Central memory CD8-positive, alpha-beta T cell (primary cell): ENCODE measurements around the gene UNG.

Experiments used
- ATAC-seq: fragments of 150-1000 bp; cut with Tn5 transposase; replicated peaks from 2 replicates; pipeline ENCODE4 v1.10.0; 2022; ENCODE audit warnings: mild to moderate bottlenecking, moderate FRiP score, moderate number of reproducible peaks; ENCODE audit not compliant: poor library complexity, severe bottlenecking; ENCODE audit errors: extremely low read depth
- DNase-seq, 2 donors: peaks; one replicate each; pipeline ENCODE4 v3.0.0; 2021; ENCODE audit warnings: low spot score in 2 of 2
- H3K27ac Mint-ChIP-seq: one replicate; pipeline ENCODE4 v1.8.0; 2022; ENCODE audit warnings: low read depth, mild to moderate bottlenecking, moderate library complexity, mixed read lengths
- H3K27me3 Mint-ChIP-seq: one replicate; pipeline ENCODE4 v1.8.0; 2022; ENCODE audit warnings: mixed read lengths
- H3K36me3 Mint-ChIP-seq: one replicate; pipeline ENCODE4 v1.8.0; 2022; ENCODE audit warnings: mild to moderate bottlenecking, moderate library complexity, mixed read lengths; ENCODE audit not compliant: insufficient read depth
- H3K4me1 Mint-ChIP-seq: one replicate; pipeline ENCODE4 v1.8.0; 2022; ENCODE audit warnings: mixed read lengths
- H3K4me3 Mint-ChIP-seq: one replicate; pipeline ENCODE4 v1.8.0; 2022; ENCODE audit warnings: mild to moderate bottlenecking, moderate library complexity, mixed read lengths
- H3K9me3 Mint-ChIP-seq: one replicate; pipeline ENCODE4 v1.8.0; 2022; ENCODE audit warnings: mixed read lengths

Gene UNG

DNA sequence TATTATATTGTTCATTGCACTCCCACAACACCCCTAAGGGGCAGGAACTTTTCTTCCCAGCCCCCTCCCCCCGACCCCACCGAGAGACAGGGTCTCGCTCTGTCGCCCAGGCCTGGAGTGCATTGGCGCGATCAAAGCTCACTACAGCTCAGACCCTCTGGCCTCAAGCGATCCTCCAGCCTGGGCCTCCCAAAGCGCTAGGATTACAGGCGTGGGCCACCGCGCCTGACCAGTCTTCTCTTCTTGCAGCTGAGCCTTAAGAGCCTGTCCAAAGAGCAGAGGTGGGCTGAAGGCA lies 310 bp upstream of the UNG start:
- Mint-ChIP-seq H3K9me3 (no peaks in the 10 kb centered on the region), H3K4me3 (peak overlapping the region; percentile 84), H3K4me1 (peaks cover 58% of the 10 kb centered on the region), H3K27ac (no peak overlapping the region), H3K36me3 (peaks cover 19% of the 10 kb centered on the region), H3K27me3 (no peaks in the 10 kb centered on the region)
- DNase-seq (no peak), ATAC-seq (no peak)

DNA sequence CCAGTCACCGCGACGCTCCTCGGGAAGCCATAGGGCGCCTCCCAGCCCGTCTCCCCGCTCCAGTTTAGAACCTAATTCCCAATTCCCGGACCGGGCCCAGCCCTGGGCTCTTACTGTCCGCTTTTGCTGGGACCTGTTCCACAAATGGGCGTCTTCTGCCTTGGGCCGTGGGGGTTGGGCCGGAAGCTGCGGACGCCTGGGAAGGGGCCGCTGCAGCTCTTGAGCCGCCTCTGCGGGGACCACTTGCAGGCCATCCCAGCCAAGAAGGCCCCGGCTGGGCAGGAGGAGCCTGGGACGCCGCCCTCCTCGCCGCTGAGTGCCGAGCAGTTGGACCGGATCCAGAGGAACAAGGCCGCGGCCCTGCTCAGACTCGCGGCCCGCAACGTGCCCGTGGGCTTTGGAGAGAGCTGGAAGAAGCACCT lies 797 bp downstream of the UNG start:
- Mint-ChIP-seq H3K27ac (peak overlapping the region; percentile 61), H3K27me3 (no peaks in the 10 kb centered on the region)

DNA sequence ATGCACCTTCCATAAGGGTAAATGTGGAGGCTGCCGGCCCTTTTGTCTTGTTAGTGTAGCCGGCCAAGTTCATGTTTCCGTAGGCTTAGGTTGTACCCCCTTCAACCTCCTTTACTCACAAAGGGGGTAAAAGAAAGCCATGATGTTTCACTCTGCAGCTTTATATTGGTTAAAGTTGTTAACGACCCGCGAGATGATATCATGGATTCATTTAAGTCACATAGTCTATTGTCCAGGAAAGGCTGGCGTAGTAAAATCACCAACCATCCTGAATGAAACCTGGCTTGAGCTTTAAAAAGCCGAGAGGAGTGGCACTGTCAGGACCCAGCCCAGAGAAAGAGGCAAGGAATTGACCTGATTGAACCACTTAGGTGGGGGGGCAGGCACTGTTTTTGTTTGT lies 1.3 kb downstream of the UNG start:
- ATAC-seq (no peak), DNase-seq (no peak)
- Mint-ChIP-seq H3K9me3 (no peaks in the 10 kb centered on the region), H3K4me1 (peaks cover 42% of the 10 kb centered on the region), H3K36me3 (peaks cover 19% of the 10 kb centered on the region), H3K27ac (peak overlapping the region; percentile 61), H3K4me3 (peak overlapping the region; percentile 84), H3K27me3 (no peaks in the 10 kb centered on the region)

More for the DNA sequence above, 797 bp downstream of the UNG start:
- ATAC-seq (peak; percentile 16), DNase-seq (peak in 1 of 2 donors; percentile 21)
- Mint-ChIP-seq H3K4me1 (peaks cover 47% of the 10 kb centered on the region), H3K9me3 (no peaks in the 10 kb centered on the region), H3K36me3 (peaks cover 23% of the 10 kb centered on the region), H3K4me3 (peak overlapping the region; percentile 84)

DNA sequence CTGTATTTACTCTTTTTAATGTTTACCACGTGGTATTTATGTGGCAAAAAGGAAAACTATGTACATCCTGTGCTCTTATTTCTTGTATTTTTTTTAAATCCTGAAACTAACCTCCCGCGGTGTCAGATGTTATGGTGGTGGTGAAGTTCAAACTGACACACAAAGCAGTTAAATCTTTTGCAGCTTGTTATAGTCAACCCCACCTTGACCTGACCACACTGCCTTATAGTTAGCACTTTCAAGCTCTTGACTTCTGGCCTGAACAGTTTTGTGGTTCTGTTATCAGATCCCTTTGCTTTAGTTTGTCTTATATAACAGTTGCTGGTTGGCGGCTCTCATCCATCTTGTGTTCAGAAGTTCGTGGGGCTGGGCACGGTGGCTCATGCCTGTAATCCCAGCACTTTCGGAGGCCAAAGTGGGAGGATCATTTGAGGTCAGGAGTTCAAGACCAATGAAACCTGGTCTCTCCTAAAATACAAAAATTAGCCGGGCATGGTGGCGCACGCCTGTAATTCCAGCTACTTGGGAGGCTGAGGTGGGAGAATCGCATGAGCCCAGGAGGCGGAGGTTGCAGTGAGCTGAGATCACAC lies 2.1 kb downstream of the UNG start:
- DNase-seq (no peak), ATAC-seq (no peak)
- peak overlapping the region; percentile 61 for H3K27ac Mint-ChIP-seq
- H3K9me3 Mint-ChIP-seq, result no peaks in the 10 kb centered on the region
- H3K4me3 Mint-ChIP-seq, result peak overlapping the region; percentile 84
- H3K27me3 Mint-ChIP-seq, result no peaks in the 10 kb centered on the region
- peaks cover 23% of the 10 kb centered on the region for H3K36me3 Mint-ChIP-seq
- H3K4me1 Mint-ChIP-seq, result peaks cover 33% of the 10 kb centered on the region

DNA sequence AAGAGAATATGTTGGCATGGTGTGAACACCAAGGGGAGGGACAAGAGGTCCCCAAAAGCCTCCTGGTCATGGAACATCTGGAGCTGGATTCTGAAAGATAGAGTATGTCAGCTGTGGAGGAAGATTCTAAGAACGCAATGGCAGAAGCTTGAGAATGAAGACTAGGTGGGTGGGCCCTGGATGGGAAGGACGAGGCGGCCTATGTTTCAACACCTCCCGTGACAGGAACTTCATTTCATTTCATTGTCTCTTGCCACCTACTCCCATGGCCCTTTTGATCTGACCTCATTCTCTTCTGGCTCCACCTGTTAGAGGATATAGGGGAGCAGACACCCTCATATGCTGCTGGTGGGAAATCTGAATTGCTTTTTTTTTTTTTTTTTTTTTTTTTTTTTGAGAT lies 3.3 kb downstream of the UNG start:
- no peak for ATAC-seq
- H3K27me3 Mint-ChIP-seq, result no peaks in the 10 kb centered on the region
- no peak overlapping the region for H3K27ac Mint-ChIP-seq
- no peak overlapping the region for H3K4me3 Mint-ChIP-seq
- no peak for DNase-seq
- peaks cover 30% of the 10 kb centered on the region for H3K36me3 Mint-ChIP-seq
- peaks cover 33% of the 10 kb centered on the region for H3K4me1 Mint-ChIP-seq
- H3K9me3 Mint-ChIP-seq, result no peaks in the 10 kb centered on the region

DNA sequence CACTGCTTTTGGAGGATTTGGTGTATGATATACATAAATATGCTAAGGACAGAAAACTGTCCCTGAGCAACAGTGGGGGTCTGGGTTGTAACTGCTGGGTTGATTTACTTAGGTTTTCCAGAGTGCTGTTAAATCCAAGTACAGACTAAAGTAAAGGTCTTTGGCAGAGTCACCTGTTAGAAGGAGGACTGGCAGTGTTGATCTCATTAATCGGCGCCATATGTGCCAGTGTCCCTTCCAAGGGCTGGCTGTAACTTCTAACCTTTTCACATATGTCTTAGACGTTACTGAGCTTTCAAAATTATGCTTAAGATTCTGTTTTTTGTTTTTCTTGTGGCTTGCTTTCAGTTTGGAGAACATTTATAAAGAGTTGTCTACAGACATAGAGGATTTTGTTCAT lies 5.1 kb downstream of the UNG start:
- Mint-ChIP-seq H3K27me3 (no peaks in the 10 kb centered on the region), H3K36me3 (peaks cover 36% of the 10 kb centered on the region), H3K4me1 (peaks cover 33% of the 10 kb centered on the region), H3K9me3 (no peaks in the 10 kb centered on the region), H3K4me3 (no peak overlapping the region), H3K27ac (no peak overlapping the region)
- DNase-seq (no peak), ATAC-seq (no peak)

DNA sequence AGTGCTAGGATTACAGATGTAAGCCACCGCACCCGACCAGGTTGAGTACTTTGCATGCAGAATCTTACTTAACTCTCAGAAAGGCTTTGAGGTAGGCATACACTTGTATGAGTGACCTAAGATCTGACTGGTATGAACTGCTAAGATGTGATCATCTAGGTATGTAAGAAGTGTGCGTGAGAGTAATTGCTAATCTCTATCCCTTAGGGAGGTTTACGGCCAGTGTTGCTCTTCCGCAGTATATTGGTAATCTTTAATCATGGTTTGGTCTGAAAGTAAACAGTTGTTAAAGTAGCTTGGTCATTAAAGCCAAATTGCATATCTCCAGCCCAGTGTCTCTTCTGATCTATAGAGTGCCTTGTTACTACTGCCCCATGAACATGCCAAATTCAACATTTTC lies 7.8 kb downstream of the UNG start:
- Mint-ChIP-seq H3K4me1 (peaks cover 7% of the 10 kb centered on the region), H3K27me3 (no peaks in the 10 kb centered on the region), H3K9me3 (no peaks in the 10 kb centered on the region), H3K4me3 (no peak overlapping the region), H3K27ac (no peak overlapping the region), H3K36me3 (peaks cover 36% of the 10 kb centered on the region)
- DNase-seq (no peak), ATAC-seq (no peak)

DNA sequence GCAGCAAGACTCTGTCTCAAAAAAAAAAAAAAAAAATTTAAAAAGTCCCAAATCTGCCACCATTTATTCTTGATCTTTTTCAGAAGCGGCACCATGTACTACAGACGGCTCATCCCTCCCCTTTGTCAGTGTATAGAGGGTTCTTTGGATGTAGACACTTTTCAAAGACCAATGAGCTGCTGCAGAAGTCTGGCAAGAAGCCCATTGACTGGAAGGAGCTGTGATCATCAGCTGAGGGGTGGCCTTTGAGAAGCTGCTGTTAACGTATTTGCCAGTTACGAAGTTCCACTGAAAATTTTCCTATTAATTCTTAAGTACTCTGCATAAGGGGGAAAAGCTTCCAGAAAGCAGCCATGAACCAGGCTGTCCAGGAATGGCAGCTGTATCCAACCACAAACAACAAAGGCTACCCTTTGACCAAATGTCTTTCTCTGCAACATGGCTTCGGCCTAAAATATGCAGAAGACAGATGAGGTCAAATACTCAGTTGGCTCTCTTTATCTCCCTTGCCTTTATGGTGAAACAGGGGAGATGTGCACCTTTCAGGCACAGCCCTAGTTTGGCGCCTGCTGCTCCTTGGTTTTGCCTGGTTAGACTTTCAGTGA lies 12.5 kb downstream of the UNG start:
- Mint-ChIP-seq H3K27ac (peak overlapping the region; percentile 44), H3K4me3 (no peak overlapping the region), H3K9me3 (no peaks in the 10 kb centered on the region), H3K4me1 (peaks cover 10% of the 10 kb centered on the region), H3K36me3 (peaks cover 25% of the 10 kb centered on the region), H3K27me3 (no peaks in the 10 kb centered on the region)
- no peak for DNase-seq
- ATAC-seq, result no peak

DNA sequence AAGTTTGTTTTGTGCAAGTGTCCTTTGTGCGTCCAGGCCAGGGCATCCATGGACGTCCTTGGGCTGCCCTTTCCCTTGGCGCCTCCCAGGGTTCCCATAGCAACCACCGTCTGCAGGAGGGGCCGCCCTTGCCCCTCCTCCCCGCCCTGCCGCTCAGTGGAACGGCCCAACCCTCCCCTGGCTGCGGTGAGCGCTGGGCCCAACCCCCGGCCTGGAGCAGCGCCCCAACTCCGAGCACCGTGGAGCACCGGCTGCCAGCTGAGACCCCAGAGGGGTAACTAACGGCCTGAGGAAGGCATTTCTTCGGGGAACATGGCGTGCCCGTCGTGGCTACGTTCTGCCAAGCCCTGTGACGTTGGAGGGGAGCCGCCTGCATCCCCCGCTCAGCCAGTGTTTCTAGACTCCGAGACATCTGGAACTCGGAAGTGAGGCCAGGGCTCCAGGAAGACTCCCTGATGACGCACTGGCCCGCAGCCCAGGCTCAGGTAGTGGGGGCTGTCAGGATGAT lies 13.6 kb downstream of the UNG start:
- ATAC-seq (peak; percentile 69), DNase-seq (no peak)
- peak overlapping the region; percentile 69 for H3K4me3 Mint-ChIP-seq
- no peaks in the 10 kb centered on the region for H3K9me3 Mint-ChIP-seq
- peaks cover 15% of the 10 kb centered on the region for H3K4me1 Mint-ChIP-seq
- peak overlapping the region; percentile 44 for H3K27ac Mint-ChIP-seq
- peaks cover 18% of the 10 kb centered on the region for H3K36me3 Mint-ChIP-seq
- H3K27me3 Mint-ChIP-seq, result no peaks in the 10 kb centered on the region

DNA sequence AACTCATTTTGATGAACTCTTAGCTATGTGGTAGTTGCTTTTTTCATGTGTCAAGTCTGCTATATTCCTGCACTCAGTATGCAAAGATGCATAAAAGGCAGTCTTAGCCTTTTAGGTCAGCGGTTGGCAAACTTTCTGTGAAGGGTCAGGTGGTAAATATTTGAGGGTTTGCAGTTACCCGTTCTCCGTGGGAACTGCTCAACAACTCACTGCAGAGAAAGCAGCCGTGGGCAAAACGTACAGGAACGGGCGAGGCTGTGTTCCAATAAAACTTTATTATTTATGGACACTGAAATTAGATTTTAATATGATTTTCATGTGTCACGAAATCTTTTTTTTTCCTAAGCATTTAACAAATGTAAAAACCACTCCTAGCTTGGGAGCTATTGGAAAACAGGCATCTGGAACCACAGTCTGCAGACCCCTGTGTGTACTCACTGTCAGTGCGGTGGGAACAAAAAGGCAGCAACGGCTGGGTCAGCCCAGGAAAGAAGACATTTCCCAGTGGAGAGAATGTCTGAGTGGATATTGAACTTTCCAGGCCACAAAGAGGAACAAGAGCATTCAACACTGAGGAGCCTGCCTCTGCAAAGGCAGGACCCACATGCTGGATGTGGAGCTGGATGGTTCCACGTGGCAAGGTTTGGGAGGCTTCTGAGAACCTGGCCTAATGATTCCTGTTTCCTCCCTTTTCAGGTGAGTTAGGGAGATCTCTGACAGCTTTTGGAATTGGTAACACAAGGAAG lies 15.5 kb downstream of the UNG start:
- H3K9me3 Mint-ChIP-seq, result no peaks in the 10 kb centered on the region
- no peaks in the 10 kb centered on the region for H3K27me3 Mint-ChIP-seq
- peaks cover 15% of the 10 kb centered on the region for H3K4me1 Mint-ChIP-seq
- H3K27ac Mint-ChIP-seq, result no peak overlapping the region
- DNase-seq (no peak), ATAC-seq (no peak)
- H3K36me3 Mint-ChIP-seq, result peaks cover 9% of the 10 kb centered on the region
- no peak overlapping the region for H3K4me3 Mint-ChIP-seq

DNA sequence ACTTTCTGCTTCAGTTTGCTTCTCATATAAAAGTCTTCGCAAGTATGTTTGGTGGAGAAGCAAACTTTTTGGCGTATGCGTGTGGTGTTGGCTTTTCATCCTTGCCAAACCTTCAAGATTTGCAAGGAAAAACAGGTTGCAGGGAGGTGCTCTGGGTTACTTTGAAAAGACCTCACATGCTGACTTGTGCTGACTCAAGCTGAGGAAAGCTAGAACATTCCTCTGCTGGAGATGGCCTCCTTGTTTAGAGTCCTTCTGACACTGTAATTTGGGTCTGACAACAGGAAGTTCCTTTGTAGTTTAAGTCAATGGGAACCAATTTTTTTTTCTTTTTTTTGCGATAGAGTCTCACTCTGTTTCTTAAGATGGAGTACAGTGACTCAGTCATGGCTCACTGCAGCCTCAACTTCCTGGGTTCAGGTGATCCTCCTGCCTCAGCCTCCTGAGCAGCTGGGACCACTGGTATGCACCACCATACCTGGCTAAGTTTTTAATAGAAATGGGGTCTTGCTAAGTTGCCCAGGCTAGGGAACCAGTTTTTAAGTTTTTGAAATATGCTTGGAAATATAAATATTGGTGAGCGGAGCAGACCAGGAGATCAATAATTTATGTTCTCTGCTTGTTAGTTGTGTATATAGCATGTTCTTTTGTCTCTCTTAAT lies 16.4 kb downstream of the UNG start:
- Mint-ChIP-seq H3K36me3 (peaks cover 6% of the 10 kb centered on the region), H3K27ac (no peak overlapping the region), H3K27me3 (no peaks in the 10 kb centered on the region), H3K4me3 (no peak overlapping the region), H3K4me1 (peaks cover 15% of the 10 kb centered on the region), H3K9me3 (no peaks in the 10 kb centered on the region)
- ATAC-seq, result no peak
- no peak for DNase-seq

DNA sequence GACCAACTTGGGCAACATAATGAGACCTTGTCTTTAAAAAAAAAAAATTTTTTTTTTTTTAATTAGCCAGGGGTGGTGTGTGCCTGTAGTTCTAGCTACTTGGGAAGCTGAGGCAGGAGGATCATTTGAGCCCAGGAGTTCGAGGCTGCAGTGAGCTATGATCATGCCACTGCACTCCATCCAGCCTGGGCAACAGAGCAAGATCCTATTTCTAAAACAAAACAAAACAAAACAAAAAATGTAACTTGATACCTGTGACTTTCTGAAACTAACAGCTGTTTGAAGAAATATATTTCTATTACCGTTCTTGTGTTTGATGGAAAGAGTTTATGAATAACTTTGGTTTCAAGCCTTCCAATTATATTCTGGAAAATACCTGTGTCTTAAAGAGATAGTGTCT lies 17.2 kb downstream of the UNG start:
- H3K4me3 Mint-ChIP-seq, result no peak overlapping the region
- no peak for DNase-seq
- peaks cover 6% of the 10 kb centered on the region for H3K36me3 Mint-ChIP-seq
- H3K27ac Mint-ChIP-seq, result no peak overlapping the region
- ATAC-seq, result no peak
- H3K4me1 Mint-ChIP-seq, result peaks cover 15% of the 10 kb centered on the region
- H3K9me3 Mint-ChIP-seq, result no peaks in the 10 kb centered on the region
- no peaks in the 10 kb centered on the region for H3K27me3 Mint-ChIP-seq

DNA sequence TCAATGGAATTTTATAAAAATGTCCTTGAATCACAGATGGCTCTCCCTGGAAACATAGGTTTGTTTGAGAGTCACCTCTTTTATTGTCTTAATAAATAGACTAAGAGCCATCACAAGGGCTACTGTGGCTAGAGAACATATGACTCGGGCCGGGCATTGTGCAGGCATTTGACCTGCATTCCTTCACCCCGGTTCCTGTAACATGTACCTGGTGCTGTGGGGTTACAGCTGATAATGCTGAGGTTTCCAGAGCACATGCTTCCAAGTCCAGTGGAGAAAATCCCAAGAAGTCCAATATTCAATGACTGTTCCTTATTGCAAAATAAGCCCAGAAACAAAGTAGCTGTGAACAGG lies 18.0 kb downstream of the UNG start:
- Mint-ChIP-seq H3K36me3 (peaks cover 4% of the 10 kb centered on the region), H3K27ac (no peak overlapping the region)

More for the DNA sequence above, 18.0 kb downstream of the UNG start:
- no peaks in the 10 kb centered on the region for H3K27me3 Mint-ChIP-seq
- ATAC-seq, result no peak
- no peak for DNase-seq
- H3K4me3 Mint-ChIP-seq, result no peak overlapping the region
- no peaks in the 10 kb centered on the region for H3K9me3 Mint-ChIP-seq
- H3K4me1 Mint-ChIP-seq, result peaks cover 13% of the 10 kb centered on the region
